Motor neuron (in vitro differentiated cells): ENCODE results near the gene SLC25A30. TPM values are rescaled to one million over a fixed set of nuclear protein-coding genes. Genes with fewer than 3 reads are reported as not detected.

Experiments used
- total RNA-seq, 8 experiments: library from RNA; unstranded; fragments of 300-600 nt; gene quantifications; 2 replicates each; pipeline versions ENCODE4 v1.2.3 to v1.2.4, GENCODE V29; 2022

The SLC25A30 gene
- total RNA-seq, 8 experiments from 2014 or later, result 2.8 to 12.1 (median 6.6) TPM

Other genes with a start within 250 kb of the SLC25A30 start
- gene KCTD4, start 217.3 kb downstream of the SLC25A30 start, total RNA-seq, result 1 to 10 TPM in 5 of 8 experiments, under 1 TPM in 3; 0.46 to 5.9 (median 1.2) TPM
- gene TPT1, start 77.2 kb downstream of the SLC25A30 start, total RNA-seq, result 1,000 to 10,000 TPM; 2,187 to 4,186 (median 2,817) TPM
- gene COG3, start 46.6 kb upstream of the SLC25A30 start, total RNA-seq, result 10 to 100 TPM; 17.6 to 68.7 (median 33.5) TPM
- 1 to 10 TPM in 3 of 8 experiments, under 1 TPM in 4, not detected in 1; 0.56 to 2.5 (median 0.92) TPM for gene ERICH6B, start 197.4 kb upstream of the SLC25A30 start, total RNA-seq